PC-3 (cell line): ENCODE results near the gene PCDH18. TPM values are rescaled to one million over a fixed set of nuclear protein-coding genes. Genes with fewer than 3 reads are reported as not detected.

ENCODE experiments used
- ATAC-seq: fragments of 200-7000 bp; cut with Tn5 transposase; 2 replicates; pipeline ENCODE4 v1.9.1; 2020; ENCODE audit warnings: mild to moderate bottlenecking, moderate library complexity
- BruUV-seq: library from RNA; stranded (reverse); fragments of 400-500 nt; replicated peaks from 2 replicates; lab custom pipeline; 2021; lab: Mats Ljungman, UMichigan
- CTCF ChIA-PET: fragments of 300-600 bp; sonication (Branson Sonifier 250); formaldehyde crosslinking; loops from one replicate; lab custom pipeline; 2022; ENCODE audit warnings: antibody characterized with exemption; lab: Charles Lee
- POLR2A ChIA-PET: fragments of 300-600 bp; sonication (Branson Sonifier 250); formaldehyde crosslinking; loops from one replicate; lab custom pipeline; 2022; ENCODE audit warnings: antibody characterized with exemption; ENCODE audit not compliant: unreplicated experiment; lab: Charles Lee
- DNase-seq: peaks from one replicate; pipeline ENCODE4 v3.0.0-alpha.2; 2015
- H2AFZ ChIP-seq: fragments of 300-600 bp; sonication (generic); 2 replicates; pipeline ENCODE4 v1.6.0; 2016; ENCODE audit warnings: antibody characterized with exemption, low read length
- H3F3A ChIP-seq: fragments of 300-600 bp; sonication (generic); one replicate; pipeline ENCODE4 v1.6.0; 2017; ENCODE audit warnings: antibody characterized with exemption, low read length, control low read depth, mild to moderate bottlenecking; ENCODE audit not compliant: unreplicated experiment
- H3K27ac ChIP-seq: fragments of 300-600 bp; sonication (generic); 2 replicates; pipeline ENCODE4 v1.5.1; 2016; ENCODE audit warnings: mild to moderate bottlenecking, low read length
- H3K27me3 ChIP-seq: fragments of 300-600 bp; sonication (generic); 2 replicates; pipeline ENCODE4 v1.6.1; 2016; ENCODE audit warnings: low read length, mixed read lengths
- H3K36me3 ChIP-seq: fragments of 300-600 bp; sonication (generic); 2 replicates; pipeline ENCODE4 v1.6.1; 2016; ENCODE audit warnings: low read depth, mixed run types, low read length, mixed read lengths
- H3K4me1 ChIP-seq: fragments of 300-600 bp; sonication (generic); 2 replicates; pipeline ENCODE4 v1.5.1; 2016; ENCODE audit warnings: low read length; ENCODE audit not compliant: insufficient read depth
- H3K4me2 ChIP-seq: fragments of 300-600 bp; sonication (generic); 2 replicates; pipeline ENCODE4 v1.6.0; 2016; ENCODE audit warnings: low read length
- H3K4me3 ChIP-seq: fragments of 300-600 bp; sonication (generic); 2 replicates; pipeline ENCODE4 v1.5.1; 2016; ENCODE audit warnings: mild to moderate bottlenecking, low read length, mixed read lengths
- H3K79me2 ChIP-seq: fragments of 300-600 bp; sonication (generic); 2 replicates; pipeline ENCODE4 v1.6.1; 2017; ENCODE audit warnings: low read length, mixed read lengths
- H3K9ac ChIP-seq: fragments of 300-600 bp; sonication (generic); 2 replicates; pipeline ENCODE4 v1.6.0; 2016; ENCODE audit warnings: mild to moderate bottlenecking, low read length
- H3K9me2 ChIP-seq: fragments of 300-600 bp; sonication (generic); replicated peaks from 2 replicates; pipeline ENCODE4 v1.6.1; 2016; ENCODE audit warnings: mixed run types, low read length, mixed read lengths
- H3K9me3 ChIP-seq: fragments of 300-600 bp; sonication (generic); 2 replicates; pipeline ENCODE4 v1.6.1; 2016; ENCODE audit warnings: low read length, mixed read lengths
- H4K20me1 ChIP-seq: fragments of 300-600 bp; sonication (generic); 2 replicates; pipeline ENCODE4 v1.6.1; 2016; ENCODE audit warnings: low read length, mixed read lengths
- CTCF ChIP-seq: fragments of 300-600 bp; sonication (generic); conservative IDR thresholded peaks from 2 replicates; pipeline ENCODE4 v1.5.1; 2017; ENCODE audit warnings: antibody characterized with exemption, low read depth, mild to moderate bottlenecking, low read length
- EZH2 ChIP-seq: fragments of 300-600 bp; sonication (generic); IDR thresholded peaks from one replicate; pipeline ENCODE4 v1.6.1; 2017; ENCODE audit warnings: antibody characterized with exemption, mild to moderate bottlenecking, low read length; ENCODE audit not compliant: unreplicated experiment
- EZH2phosphoT487 ChIP-seq: fragments of 300-600 bp; sonication (generic); IDR thresholded peaks from 2 replicates; pipeline ENCODE4 v1.6.1; 2018; ENCODE audit warnings: mild to moderate bottlenecking, antibody characterized with exemption, low read length, borderline replicate concordance
- intact Hi-C: fragments of 100-400 bp; cut with micrococcal nuclease; formaldehyde crosslinking; loops from 2 replicates; pipeline ENCODE4 v1.9.0; 2023
- total RNA-seq: library from RNA; depleted of rRNA; stranded (reverse); fragments of >200 nt; gene quantifications from 2 replicates; pipeline ENCODE4 v1.2.3, GENCODE V29; 2014

The PCDH18 gene
- total RNA-seq, 1 experiment from 2014 or later, result 1.6 TPM

GRCh38 chr4:137543198-137543597 is 10.9 kb upstream of the PCDH18 start:
- Histone ChIP-seq H3K9me3 (no peaks in the 10 kb centered on the region), H3K9ac (no peak overlapping the region), H4K20me1 (no peaks in the 10 kb centered on the region), H3K27ac (no peak overlapping the region), H3K4me1 (no peaks in the 10 kb centered on the region; the same call in 1 of the 2 replicates), H3K9me2 (no peaks in the 10 kb centered on the region), H3F3A (no peaks in the 10 kb centered on the region), H2AFZ (no peak overlapping the region), H3K79me2 (no peaks in the 10 kb centered on the region), H3K4me3 (no peak overlapping the region), H3K4me2 (no peak overlapping the region), H3K36me3 (no peaks in the 10 kb centered on the region), H3K27me3 (no peaks in the 10 kb centered on the region)
- intact Hi-C loops, result no loop called here
- no peak for ATAC-seq
- no peak for DNase-seq
- ChIA-PET POLR2A (no interaction called here), CTCF (no interaction called here)
- BruUV-seq, result no TSS peak
- no peak for TF ChIP-seq EZH2
- TF ChIP-seq CTCF, result no peak
- TF ChIP-seq EZH2phosphoT487, result no peak

GRCh38 chr4:137541876-137542646 is 9.8 kb upstream of the PCDH18 start:
- Histone ChIP-seq H3K9me2 (no peaks in the 10 kb centered on the region), H3K36me3 (no peaks in the 10 kb centered on the region), H3F3A (no peaks in the 10 kb centered on the region), H3K4me2 (peak overlapping the region; percentile 78), H4K20me1 (no peaks in the 10 kb centered on the region), H3K9ac (no peak overlapping the region), H3K4me1 (no peaks in the 10 kb centered on the region; the same call in none of the 2 replicates), H3K79me2 (no peaks in the 10 kb centered on the region), H3K27me3 (no peaks in the 10 kb centered on the region), H2AFZ (peak overlapping the region; percentile 81), H3K9me3 (no peaks in the 10 kb centered on the region), H3K4me3 (peak overlapping the region; percentile 56), H3K27ac (no peak overlapping the region)
- DNase-seq (no peak), ATAC-seq (no peak)
- BruUV-seq, result no TSS peak
- TF ChIP-seq EZH2 (no peak), EZH2phosphoT487 (no peak), CTCF (no peak)
- intact Hi-C loops, result no loop called here
- ChIA-PET CTCF (no interaction called here), POLR2A (no interaction called here)

- TF ChIP-seq CTCF (no peak), EZH2 (no peak), EZH2phosphoT487 (no peak)
- H3K27me3 ChIP-seq, result no peaks in the 10 kb centered on the region
- intact Hi-C loops, result no loop called here
- H3K4me1 ChIP-seq, result no peaks in the 10 kb centered on the region; the same call in none of the 2 replicates
- no peaks in the 10 kb centered on the region for H4K20me1 ChIP-seq
- no peaks in the 10 kb centered on the region for H3K9me2 ChIP-seq
- DNase-seq (no peak), ATAC-seq (no peak)
- H3K79me2 ChIP-seq, result no peaks in the 10 kb centered on the region
- H3K9me3 ChIP-seq, result no peaks in the 10 kb centered on the region
- CTCF ChIA-PET, result no interaction called here
- no peaks in the 10 kb centered on the region for H3F3A ChIP-seq
- H3K4me2 ChIP-seq, result no peak overlapping the region
- POLR2A ChIA-PET, result no interaction called here
- no TSS peak for BruUV-seq
- H2AFZ ChIP-seq, result no peak overlapping the region; the same call in 1 of the 2 replicates
- H3K27ac ChIP-seq, result no peak overlapping the region
- no peaks in the 10 kb centered on the region for H3K36me3 ChIP-seq
- H3K9ac ChIP-seq, result no peak overlapping the region
- no peak overlapping the region for H3K4me3 ChIP-seq
Measured at GRCh38 chr4:137541181-137541580, 8.9 kb upstream of the PCDH18 start.
